Renal cortex interstitium (tissue), 11 donors: Measurements from ENCODE around the gene VIPR2. TPM values are rescaled to one million over a fixed set of nuclear protein-coding genes. Genes with fewer than 3 reads are reported as not detected.
"Not testable (repeated sequence)": the region's sequence is repeated elsewhere in the genome, so short reads cannot be mapped to it uniquely, and the experiment has no call there.

Source experiments
- DNase-seq, 11 donors: peaks; one replicate each; pipeline ENCODE4 v3.0.0-alpha.2; 2013; ENCODE audit warnings: low read depth in 9 of 11, low spot score in 4 of 11; ENCODE audit errors: extremely low read depth in 1 of 11
- polyA plus RNA-seq, 3 donors: library from polyadenylated mRNA; unstranded; fragments of 120-200 nt; gene quantifications; one replicate each; pipeline ENCODE4 v1.2.1, GENCODE V29; 2013; ENCODE audit not compliant: insufficient read length in 3 of 3

VIPR2 gene
- polyA plus RNA-seq, 3 donors: 2.3 to 3.5 (median 3.0) TPM

- DNase-seq: peak in 4 of 11 donors; percentile 28 to 46 (median 37)
These were observed 29.7 kb downstream of the VIPR2 start for GRCh38 chr7:159114981-159115380.

GRCh38 chr7:159114096-159114495 lies 30.6 kb downstream of the VIPR2 start:
- DNase-seq: no peak

GRCh38 chr7:159113056-159113455 lies 31.6 kb downstream of the VIPR2 start:
- DNase-seq: no peak

- no peak for DNase-seq
These were observed 32.3 kb downstream of the VIPR2 start for GRCh38 chr7:159112136-159113011.

GRCh38 chr7:159109653-159110035 lies 35.0 kb downstream of the VIPR2 start:
- peak in 2 of 11 donors; percentile 28 to 32 for DNase-seq

GRCh38 chr7:159108941-159109652 lies 35.6 kb downstream of the VIPR2 start:
- DNase-seq: no peak

GRCh38 chr7:159108491-159108890 lies 36.2 kb downstream of the VIPR2 start:
- no peak for DNase-seq

- DNase-seq: no peak
These were observed 37.3 kb downstream of the VIPR2 start for GRCh38 chr7:159107161-159107892.

- DNase-seq: no peak
These were observed 38.5 kb downstream of the VIPR2 start for GRCh38 chr7:159105832-159106811.

- DNase-seq: no peak
These were observed 39.4 kb downstream of the VIPR2 start for GRCh38 chr7:159105066-159105780.

GRCh38 chr7:159104188-159104920 lies 40.3 kb downstream of the VIPR2 start:
- no peak for DNase-seq

- no peak for DNase-seq
These were observed 41.1 kb downstream of the VIPR2 start for GRCh38 chr7:159103382-159104187.

GRCh38 chr7:159102681-159103381 lies 41.8 kb downstream of the VIPR2 start:
- no peak for DNase-seq

- not testable (repeated sequence) for DNase-seq
These were observed 43.0 kb downstream of the VIPR2 start for GRCh38 chr7:159101661-159102091.

- DNase-seq: not testable (repeated sequence)
These were observed 43.6 kb downstream of the VIPR2 start for GRCh38 chr7:159101083-159101395.
